ENCODE measurements around the gene NCAPG.
A peak's percentile ranks its signal among the peaks of the same experiment; 100 is the strongest.
"Not testable (repeated sequence)": the region's sequence is repeated elsewhere in the genome, so short reads cannot be mapped to it uniquely, and the experiment has no call there.

Gene NCAPG

DNA sequence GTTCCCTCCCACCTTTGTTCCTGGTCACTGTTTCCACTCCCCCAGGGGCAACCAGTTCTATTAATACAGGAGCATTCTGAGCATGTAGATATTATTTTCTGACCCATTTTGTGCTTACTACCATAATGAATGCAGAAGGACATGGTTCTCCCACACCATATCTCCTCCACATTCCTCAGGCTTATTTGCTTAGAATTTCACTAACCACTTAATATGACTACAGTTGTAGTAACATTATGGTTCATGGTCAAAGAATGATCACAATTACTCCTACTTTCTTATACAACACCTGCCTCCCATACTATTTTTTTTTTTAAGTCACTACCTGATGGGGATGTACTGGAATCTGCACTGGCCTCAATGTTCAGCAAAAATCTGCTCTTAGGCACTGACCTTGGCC is 21.8 kb upstream of the NCAPG start:
- no peak for DNase-seq

DNA sequence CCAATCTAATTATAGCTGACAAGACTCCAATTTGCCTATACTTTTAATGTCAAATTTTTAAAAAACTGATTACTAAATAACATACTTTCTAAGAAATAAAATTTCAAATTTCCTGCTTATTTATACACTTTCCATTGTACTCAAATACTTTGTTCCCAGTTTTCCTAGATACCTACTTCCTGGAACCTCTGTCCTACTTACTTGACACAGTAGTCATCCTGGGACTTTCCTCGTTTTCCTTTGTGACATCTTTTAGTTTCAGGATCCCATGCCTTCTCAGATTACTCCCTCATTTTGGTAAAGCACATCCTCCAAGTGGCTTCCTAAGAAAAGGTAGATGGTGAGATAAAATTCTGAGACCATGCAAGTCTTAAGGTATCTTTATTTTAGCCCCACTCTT is 16.0 kb upstream of the NCAPG start:
- no peak for DNase-seq

- DNase-seq: peak in 1 of 5 experiments; percentile 25
Measured at GRCh38 chr4:17797808-17798207, 13.0 kb upstream of the NCAPG start.

DNA sequence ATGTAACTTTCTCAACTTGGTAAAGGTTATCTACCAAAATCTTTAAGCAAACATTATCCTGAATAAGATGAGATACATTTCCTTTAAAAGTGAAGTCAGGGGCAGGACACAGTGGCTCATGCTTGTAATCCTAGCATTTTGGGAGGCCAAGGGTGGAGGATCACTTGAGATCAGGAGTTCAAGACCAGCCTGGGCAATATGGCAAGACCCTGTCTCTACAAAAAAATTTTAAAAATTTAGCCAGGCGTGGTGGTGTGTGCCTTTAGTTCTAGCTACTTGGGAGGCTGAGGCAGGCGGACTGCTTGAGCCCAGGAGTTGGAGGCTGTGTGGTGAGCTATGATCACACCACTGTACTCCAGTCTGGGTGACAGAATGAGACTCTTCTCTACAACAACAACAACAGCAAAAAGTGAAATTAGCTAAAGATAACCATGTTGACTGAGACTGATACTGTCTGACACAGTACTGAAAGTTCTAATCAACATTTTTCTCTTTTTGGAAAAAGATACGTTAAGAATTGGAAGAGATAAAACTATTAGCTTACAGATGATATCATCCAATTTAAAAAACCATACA is 5.1 kb upstream of the NCAPG start:
- DNase-seq: peak in 1 of 5 experiments; percentile 50

- DNase-seq: no peak
Measured at GRCh38 chr4:17807446-17807845, 3.3 kb upstream of the NCAPG start.

DNA sequence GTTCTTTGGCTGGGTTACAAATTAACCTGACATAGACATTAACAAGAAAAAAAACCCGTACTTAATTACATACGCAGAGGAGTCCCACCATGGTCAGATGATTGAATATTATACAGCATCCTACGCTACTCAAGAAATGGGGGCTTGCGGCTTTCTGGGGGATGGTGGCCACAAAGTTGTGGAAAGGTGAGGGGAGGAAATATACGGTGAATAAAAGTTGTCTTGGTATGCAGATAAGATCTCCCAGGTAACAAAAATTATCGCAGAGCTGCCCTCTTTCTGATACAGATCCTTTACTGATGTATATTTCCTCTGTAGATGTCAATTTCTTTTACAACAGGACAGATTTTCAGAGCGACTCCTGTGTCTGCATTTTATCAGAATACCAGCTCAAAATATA is 1.1 kb upstream of the NCAPG start:
- DNase-seq: peak in 3 of 5 experiments; percentile 9 to 22 (median 10)

DNA sequence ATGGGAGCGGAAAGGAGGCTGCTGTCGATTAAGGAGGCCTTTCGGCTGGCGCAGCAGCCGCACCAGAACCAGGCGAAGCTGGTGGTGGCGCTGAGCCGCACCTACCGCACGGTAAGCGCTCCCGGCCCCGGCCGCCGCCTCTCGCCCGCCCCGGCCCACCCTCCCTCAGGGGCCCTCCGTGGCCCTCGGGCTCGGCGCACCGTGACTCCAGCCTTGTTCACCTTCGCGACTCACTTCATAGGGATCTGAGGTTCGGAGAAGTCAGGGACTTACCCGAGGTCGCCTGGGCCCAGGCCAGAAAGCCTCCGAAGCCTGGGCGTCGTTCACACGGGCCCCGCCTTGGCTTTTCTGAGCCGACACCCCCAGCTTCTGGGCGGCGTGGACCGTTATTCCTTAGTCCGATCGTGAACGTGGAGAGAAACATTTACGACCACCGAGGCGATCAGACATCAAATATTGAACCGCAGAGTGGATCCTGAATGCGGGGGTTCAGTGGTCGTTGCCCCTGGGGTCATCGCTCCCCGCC is 362 bp downstream of the NCAPG start:
- DNase-seq: peak in 1 of 5 experiments; percentile 59

DNA sequence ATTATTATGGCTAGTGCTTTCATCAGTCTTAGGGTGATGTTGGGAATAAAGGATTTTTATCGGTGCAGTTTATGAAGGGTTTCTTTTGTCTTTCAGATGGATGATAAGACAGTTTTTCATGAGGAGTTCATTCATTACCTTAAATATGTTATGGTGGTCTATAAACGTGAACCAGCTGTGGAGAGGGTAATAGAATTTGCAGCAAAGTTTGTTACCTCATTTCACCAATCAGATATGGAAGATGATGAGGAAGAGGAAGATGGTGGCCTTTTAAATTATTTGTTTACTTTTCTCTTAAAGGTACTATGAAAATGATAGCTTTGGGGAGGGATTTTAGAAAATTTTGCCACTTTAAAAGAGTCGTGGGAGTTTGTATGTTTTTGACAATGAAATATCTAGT is 1.3 kb downstream of the NCAPG start:
- peak in 1 of 5 experiments; percentile 30 for DNase-seq

GRCh38 chr4:17812801-17813200 is 2.0 kb downstream of the NCAPG start:
- DNase-seq: no peak

DNA sequence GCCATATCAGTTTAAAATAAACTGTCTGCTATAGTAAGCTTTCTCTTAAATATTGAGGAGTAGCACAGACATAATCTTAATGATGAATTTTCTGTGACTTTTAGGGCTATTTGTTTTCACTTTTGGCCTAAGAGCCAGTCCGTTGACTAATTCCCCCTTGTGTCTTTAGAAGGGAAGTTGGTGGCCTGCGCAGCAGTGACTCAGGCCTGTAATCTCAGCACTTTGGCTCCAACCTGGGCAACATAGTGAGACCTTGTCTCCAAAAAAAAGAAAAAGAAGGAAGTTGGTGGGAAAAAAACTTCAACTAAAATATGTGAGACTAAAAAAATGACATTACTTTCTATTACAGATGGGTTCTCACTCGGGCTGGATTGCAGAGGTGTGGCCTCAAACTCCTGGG is 3.4 kb downstream of the NCAPG start:
- DNase-seq: no peak

DNA sequence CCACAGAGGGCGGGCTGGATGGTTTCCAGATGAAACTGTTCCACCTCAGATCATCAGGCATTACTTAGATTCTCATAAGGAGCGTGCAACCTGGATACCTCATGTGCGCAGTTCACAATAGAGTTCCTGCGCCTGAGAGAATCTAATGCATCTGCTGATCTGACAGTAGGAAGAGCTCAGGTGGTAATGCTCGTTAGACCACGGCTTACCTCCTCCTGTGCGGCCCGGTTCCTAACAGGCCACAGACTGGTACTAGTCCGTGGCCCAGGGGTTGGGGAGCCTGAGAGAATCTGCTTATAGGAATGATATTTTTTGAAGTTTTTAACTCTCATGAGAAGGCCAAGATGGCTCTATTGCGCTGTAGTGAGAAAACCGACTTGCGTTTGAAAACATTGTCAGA is 5.4 kb downstream of the NCAPG start:
- no peak for DNase-seq

GRCh38 chr4:17817027-17817426 is 6.2 kb downstream of the NCAPG start:
- peak in 2 of 5 experiments; percentile 16 to 76 for DNase-seq

- peak in 1 of 5 experiments; percentile 51 for DNase-seq
Measured at GRCh38 chr4:17823871-17824669, 13.3 kb downstream of the NCAPG start.

DNA sequence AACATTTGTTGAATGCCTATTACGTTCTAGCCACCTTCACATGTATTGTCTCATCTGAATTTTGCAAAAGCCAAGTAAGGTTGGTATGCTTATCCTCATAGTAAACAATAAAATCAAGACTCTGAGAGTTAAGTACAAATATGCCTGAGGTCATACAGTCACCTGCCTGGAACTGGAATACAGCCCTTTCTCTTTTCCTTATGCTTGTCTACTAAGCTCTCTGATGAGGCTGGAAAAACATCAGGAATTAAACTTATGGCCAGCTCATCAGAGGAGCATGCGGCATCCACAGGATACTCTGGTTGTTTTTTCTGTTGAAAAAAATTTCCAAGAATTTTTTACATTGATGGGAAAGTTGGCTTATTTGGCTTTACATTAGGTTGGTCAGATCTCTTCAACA is 35.5 kb downstream of the NCAPG start:
- no peak for DNase-seq

DNA sequence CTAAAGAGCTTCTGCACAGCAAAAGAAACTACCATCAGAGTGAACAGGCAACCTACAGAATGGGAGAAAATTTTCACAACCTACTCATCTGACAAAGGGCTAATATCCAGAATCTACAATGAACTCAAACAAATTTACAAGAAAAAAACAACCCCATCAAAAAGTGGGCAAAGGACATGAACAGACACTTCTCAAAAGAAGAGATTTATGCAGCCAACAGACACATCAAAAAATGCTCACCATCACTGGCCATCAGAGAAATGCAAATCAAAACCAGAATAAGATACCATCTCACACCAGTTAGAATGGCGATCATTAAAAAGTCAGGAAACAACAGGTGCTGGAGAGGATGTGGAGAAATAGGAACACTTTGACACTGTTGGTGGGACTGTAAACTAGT is 39.5 kb downstream of the NCAPG start:
- not testable (repeated sequence) for DNase-seq

- no peak for DNase-seq
Measured at GRCh38 chr4:17851959-17852358, 41.2 kb downstream of the NCAPG start.

DNA sequence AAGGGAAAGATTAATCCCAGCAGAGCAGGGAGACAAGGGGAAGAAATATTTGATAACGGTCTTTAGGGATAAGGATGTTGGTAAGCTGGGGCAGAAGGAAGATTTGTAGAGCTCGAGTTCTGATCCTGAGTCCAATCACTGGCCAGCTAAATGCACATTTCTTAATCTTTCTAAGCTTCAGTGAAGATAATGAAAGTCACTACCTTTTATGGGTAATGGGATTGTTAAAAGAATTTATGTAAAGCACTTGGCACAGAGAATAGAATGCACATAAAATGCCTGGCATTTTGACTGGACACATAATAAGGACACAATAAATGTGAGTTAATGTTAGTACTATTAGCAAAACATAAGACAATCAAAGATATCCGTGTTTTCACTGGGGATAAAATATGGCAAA is 43.3 kb downstream of the NCAPG start:
- DNase-seq: no peak

GRCh38 chr4:17859793-17860406 is 49.1 kb downstream of the NCAPG start:
- DNase-seq: no peak

DNA sequence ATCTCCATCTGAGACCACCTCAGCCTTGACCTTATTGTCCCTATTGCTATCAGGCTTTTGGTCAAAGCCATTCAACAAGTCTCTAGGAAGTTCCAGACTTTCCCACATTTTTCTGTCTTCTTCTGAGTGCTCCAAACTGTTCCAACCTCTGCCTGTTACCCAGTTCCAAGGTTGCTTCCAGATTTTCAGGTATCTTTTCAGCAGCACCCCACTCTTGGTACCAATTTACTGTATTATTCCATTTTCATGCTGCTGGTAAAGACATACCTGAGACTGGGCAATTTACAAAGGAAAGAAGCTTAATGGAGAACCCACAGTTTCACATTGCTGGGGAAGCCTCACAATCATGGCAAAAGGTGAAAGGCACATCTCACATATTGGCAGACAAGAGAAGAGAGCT is 51.1 kb downstream of the NCAPG start:
- not testable (repeated sequence) for DNase-seq

DNA sequence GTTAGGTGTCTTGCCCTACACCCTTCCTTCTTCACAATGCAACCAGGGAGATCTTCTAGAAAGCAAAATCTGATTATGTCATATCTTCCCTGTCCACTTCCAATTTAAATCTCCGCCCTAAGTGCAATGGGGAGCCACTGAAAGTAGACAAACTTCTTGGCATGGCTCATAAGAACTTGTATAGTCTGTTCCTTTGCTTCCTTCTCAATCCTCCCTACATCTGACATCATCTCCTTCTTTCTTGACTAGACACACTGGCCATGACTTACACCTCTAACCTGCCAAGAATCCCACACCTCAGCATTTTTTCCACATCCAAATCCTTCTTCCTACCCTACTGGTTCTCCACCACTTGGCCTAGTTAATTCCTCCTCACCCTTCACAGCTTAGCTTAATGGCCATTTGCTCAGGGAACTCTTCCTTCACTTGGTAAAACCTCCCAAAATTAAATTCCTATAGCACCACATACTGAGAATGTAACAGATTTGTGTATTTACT is 55.1 kb downstream of the NCAPG start:
- DNase-seq: no peak

DNA sequence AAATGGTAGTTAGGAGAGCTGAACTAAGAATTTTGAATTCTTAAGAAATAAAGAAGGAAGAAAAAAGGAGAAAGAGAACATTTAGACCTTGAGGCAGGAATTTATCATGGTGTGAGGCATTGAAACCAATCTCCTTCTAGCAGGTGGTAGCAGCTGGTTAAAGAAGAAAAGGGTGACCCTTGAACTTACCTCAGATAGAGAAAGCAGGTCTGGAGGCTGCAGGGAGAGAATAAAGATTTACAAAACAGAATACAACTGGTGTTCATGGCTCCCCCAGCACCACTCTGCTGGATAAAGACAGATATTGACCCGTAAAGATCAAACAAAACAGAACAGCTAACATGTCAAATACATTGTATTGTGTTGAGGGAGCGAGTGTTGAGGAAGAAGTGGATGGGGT is 56.0 kb downstream of the NCAPG start:
- no peak for DNase-seq

DNA sequence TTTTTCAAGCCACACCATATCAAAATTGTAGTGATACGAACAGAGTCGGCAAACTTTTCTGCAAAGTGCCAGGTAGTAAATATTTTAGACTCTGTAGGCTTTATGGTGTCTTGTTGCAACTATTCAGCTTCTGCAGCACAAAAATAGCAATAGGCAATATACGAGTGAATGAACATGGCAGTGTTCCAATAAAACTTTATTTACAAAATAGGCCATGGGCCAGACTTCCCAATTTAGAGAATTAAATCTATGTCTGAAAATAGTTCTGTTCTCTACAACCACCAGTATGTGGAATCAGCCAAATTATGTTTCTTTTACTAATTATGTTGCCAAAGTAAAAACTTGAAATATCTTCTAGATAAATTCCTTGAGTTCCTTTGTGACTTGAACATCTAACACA is 56.5 kb downstream of the NCAPG start:
- no peak for DNase-seq

- DNase-seq: no peak
Measured at GRCh38 chr4:17869327-17869726, 58.5 kb downstream of the NCAPG start.

Data from T-helper 2 cell (primary cell).